WTC11 (cell line): ENCODE data around the gene DDX46. TPM values are rescaled to one million over a fixed set of nuclear protein-coding genes. Genes with fewer than 3 reads are reported as not detected.

ENCODE experiments used
- ETV6 ChIP-seq: sonication (generic); formaldehyde crosslinking; IDR thresholded peaks from 2 replicates; pipeline ENCODE4 v1.8.1; 2022; ENCODE audit warnings: mild to moderate bottlenecking, missing genetic modification reagents
- FOXJ3 ChIP-seq: sonication (generic); formaldehyde crosslinking; IDR thresholded peaks from 2 replicates; pipeline ENCODE4 v1.9.0; 2021; ENCODE audit warnings: missing genetic modification reagents, mild to moderate bottlenecking, borderline replicate concordance
- GABPB1 ChIP-seq: sonication (generic); formaldehyde crosslinking; IDR thresholded peaks from 2 replicates; pipeline ENCODE4 v1.8.1; 2023; ENCODE audit warnings: mild to moderate bottlenecking, missing genetic modification reagents
- GRHL2 ChIP-seq: fragments of 250-450 bp; sonication (Bioruptor Pico); IDR thresholded peaks from 2 replicates; pipeline ENCODE4 v1.8.0; 2022; ENCODE audit warnings: mild to moderate bottlenecking, moderate library complexity; ENCODE audit not compliant: insufficient replicate concordance, severe bottlenecking
- KAT7 ChIP-seq: sonication (generic); formaldehyde crosslinking; IDR thresholded peaks from 2 replicates; pipeline ENCODE4 v1.8.1; 2023; ENCODE audit warnings: missing genetic modification reagents, mild to moderate bottlenecking, borderline replicate concordance
- MXD4 ChIP-seq: fragments of 250-450 bp; sonication (Bioruptor Pico); IDR thresholded peaks from 2 replicates; pipeline ENCODE4 v1.8.0; 2021; ENCODE audit warnings: mild to moderate bottlenecking, moderate library complexity, borderline replicate concordance
- MYBL2 ChIP-seq: sonication (generic); formaldehyde crosslinking; IDR thresholded peaks from 2 replicates; pipeline ENCODE4 v1.8.1; 2023; ENCODE audit warnings: mild to moderate bottlenecking, moderate library complexity, missing genetic modification reagents
- NFATC4 ChIP-seq: fragments of 250-450 bp; sonication (Bioruptor Pico); IDR thresholded peaks from 2 replicates; pipeline ENCODE4 v1.9.0; 2021; ENCODE audit warnings: mild to moderate bottlenecking
- NR1H2 ChIP-seq: sonication (generic); formaldehyde crosslinking; IDR thresholded peaks from 2 replicates; pipeline ENCODE4 v1.9.0; 2021; ENCODE audit warnings: mild to moderate bottlenecking, moderate library complexity, missing genetic modification reagents
- NR3C1 ChIP-seq: sonication (generic); formaldehyde crosslinking; conservative IDR thresholded peaks from 2 replicates; pipeline ENCODE4 v1.8.1; 2023; ENCODE audit warnings: low read depth, mild to moderate bottlenecking, missing genetic modification reagents
- SMAD3 ChIP-seq: sonication (generic); formaldehyde crosslinking; IDR thresholded peaks from 2 replicates; pipeline ENCODE4 v1.8.0; 2022; ENCODE audit warnings: missing genetic modification reagents, mild to moderate bottlenecking, borderline replicate concordance
- TEAD4 ChIP-seq: sonication (generic); formaldehyde crosslinking; IDR thresholded peaks from 2 replicates; pipeline ENCODE4 v1.8.0; 2022; ENCODE audit warnings: mild to moderate bottlenecking, missing genetic modification reagents
- ZBTB21 ChIP-seq: sonication (generic); formaldehyde crosslinking; IDR thresholded peaks from 2 replicates; pipeline ENCODE4 v1.8.1; 2023; ENCODE audit warnings: mild to moderate bottlenecking, missing genetic modification reagents, borderline replicate concordance
- ZNF121 ChIP-seq: sonication (generic); formaldehyde crosslinking; IDR thresholded peaks from 2 replicates; pipeline ENCODE4 v1.8.0; 2023; ENCODE audit warnings: missing genetic modification reagents
- total RNA-seq: library from RNA; stranded (reverse); gene quantifications from 3 replicates; pipeline ENCODE4 v1.2.3, GENCODE V29; 2021
- TF ChIP-seq, protein P1 (sequence below): sonication (generic); formaldehyde crosslinking; IDR thresholded peaks from 2 replicates; pipeline ENCODE4 v1.8.0; 2022; ENCODE audit warnings: mild to moderate bottlenecking, missing genetic modification reagents
- TF ChIP-seq, protein P2 (sequence below): sonication (generic); formaldehyde crosslinking; IDR thresholded peaks from 2 replicates; pipeline ENCODE4 v1.8.1; 2022; ENCODE audit warnings: low read depth, missing genetic modification reagents, borderline replicate concordance
- TF ChIP-seq, protein P3 (sequence below): fragments of 250-450 bp; sonication (Bioruptor Pico); IDR thresholded peaks from 2 replicates; pipeline ENCODE4 v1.9.0; 2021; ENCODE audit warnings: moderate library complexity, mild to moderate bottlenecking, inconsistent platforms, borderline replicate concordance
- TF ChIP-seq, protein P4 (sequence below): sonication (generic); formaldehyde crosslinking; conservative IDR thresholded peaks from 2 replicates; pipeline ENCODE4 v1.8.1; 2022; ENCODE audit warnings: mild to moderate bottlenecking, missing genetic modification reagents
- TF ChIP-seq, protein P5 (sequence below): sonication (generic); formaldehyde crosslinking; conservative IDR thresholded peaks from 2 replicates; pipeline ENCODE4 v1.8.1; 2023; ENCODE audit warnings: mild to moderate bottlenecking, low read depth, missing genetic modification reagents, moderate library complexity
- TF ChIP-seq, protein P6 (sequence below): fragments of 200-600 bp; IDR thresholded peaks from 2 replicates; pipeline ENCODE4 v1.8.0; 2022; ENCODE audit warnings: antibody characterized with exemption
- TF ChIP-seq, protein P7 (sequence below): sonication (generic); formaldehyde crosslinking; IDR thresholded peaks from 2 replicates; pipeline ENCODE4 v1.8.1; 2022; ENCODE audit warnings: mild to moderate bottlenecking, moderate library complexity, missing genetic modification reagents
- TF ChIP-seq, protein P8 (sequence below): fragments of 250-450 bp; sonication (Bioruptor Pico); IDR thresholded peaks from 2 replicates; pipeline ENCODE4 v1.9.0; 2021; ENCODE audit warnings: mild to moderate bottlenecking
- TF ChIP-seq, protein P9 (sequence below): fragments of 250-450 bp; sonication (Bioruptor Pico); IDR thresholded peaks from 2 replicates; pipeline ENCODE4 v1.9.0; 2021; ENCODE audit warnings: mild to moderate bottlenecking

DDX46 gene
- total RNA-seq, 1 experiment from 2014 or later, result 123 TPM

DNA sequence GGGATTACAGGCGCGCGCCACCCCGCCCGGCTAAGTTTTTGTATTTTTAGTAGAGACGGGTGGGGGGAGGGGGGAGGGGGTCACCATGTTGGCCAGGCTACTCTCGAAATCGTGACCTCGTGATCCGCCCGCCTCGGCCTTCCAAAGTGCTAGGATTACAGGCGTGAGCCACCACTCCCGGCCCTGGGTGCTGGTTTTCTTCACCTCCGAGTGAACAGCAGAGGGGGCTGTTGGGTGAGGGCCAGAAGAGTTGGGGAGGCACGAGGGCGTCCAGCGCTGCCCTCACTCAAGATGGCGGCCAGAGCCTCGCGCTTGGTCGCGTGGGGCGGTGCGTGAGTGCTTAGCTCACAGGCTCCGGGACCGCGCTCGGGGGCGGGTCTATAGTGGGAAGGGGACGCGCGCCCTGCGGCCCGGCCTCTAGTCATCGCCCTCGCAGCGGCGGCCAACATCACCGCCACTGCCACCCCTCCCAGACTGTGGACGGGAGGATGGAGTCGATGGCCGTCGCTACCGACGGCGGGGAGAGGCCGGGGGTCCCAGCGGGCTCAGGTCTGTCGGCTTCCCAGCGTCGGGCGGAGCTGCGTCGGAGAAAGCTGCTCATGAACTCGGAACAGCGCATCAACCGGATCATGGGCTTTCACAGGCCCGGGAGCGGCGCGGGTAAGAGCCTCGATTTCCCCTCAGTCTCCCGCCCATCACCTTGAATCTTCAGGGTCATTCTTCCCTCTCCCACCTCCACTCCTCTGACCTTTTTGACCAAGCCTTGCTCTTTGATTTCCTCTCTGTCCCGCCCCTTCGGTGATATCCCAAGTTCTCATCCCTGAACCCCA, 20.2 kb upstream of the DDX46 start, which contains the start of gene CAMLG (continued):
- TF ChIP-seq, protein P1, sequence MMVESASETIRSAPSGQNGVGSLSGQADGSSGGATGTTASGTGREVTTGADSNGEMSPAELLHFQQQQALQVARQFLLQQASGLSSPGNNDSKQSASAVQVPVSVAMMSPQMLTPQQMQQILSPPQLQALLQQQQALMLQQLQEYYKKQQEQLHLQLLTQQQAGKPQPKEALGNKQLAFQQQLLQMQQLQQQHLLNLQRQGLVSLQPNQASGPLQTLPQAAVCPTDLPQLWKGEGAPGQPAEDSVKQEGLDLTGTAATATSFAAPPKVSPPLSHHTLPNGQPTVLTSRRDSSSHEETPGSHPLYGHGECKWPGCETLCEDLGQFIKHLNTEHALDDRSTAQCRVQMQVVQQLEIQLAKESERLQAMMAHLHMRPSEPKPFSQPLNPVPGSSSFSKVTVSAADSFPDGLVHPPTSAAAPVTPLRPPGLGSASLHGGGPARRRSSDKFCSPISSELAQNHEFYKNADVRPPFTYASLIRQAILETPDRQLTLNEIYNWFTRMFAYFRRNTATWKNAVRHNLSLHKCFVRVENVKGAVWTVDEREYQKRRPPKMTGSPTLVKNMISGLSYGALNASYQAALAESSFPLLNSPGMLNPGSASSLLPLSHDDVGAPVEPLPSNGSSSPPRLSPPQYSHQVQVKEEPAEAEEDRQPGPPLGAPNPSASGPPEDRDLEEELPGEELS, result 0 out of 2 replicates have a peak, but pooled peaks have one; percentile 66
- peak; percentile 36; the same call in 1 of the 2 replicates for TF ChIP-seq SMAD3 (CRISPR knock-in tag)
- no peak for TF ChIP-seq TEAD4 (CRISPR knock-in tag)
- TF ChIP-seq, protein P2, sequence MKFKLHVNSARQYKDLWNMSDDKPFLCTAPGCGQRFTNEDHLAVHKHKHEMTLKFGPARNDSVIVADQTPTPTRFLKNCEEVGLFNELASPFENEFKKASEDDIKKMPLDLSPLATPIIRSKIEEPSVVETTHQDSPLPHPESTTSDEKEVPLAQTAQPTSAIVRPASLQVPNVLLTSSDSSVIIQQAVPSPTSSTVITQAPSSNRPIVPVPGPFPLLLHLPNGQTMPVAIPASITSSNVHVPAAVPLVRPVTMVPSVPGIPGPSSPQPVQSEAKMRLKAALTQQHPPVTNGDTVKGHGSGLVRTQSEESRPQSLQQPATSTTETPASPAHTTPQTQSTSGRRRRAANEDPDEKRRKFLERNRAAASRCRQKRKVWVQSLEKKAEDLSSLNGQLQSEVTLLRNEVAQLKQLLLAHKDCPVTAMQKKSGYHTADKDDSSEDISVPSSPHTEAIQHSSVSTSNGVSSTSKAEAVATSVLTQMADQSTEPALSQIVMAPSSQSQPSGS (CRISPR knock-in tag), result no peak
- TF ChIP-seq, protein P3, sequence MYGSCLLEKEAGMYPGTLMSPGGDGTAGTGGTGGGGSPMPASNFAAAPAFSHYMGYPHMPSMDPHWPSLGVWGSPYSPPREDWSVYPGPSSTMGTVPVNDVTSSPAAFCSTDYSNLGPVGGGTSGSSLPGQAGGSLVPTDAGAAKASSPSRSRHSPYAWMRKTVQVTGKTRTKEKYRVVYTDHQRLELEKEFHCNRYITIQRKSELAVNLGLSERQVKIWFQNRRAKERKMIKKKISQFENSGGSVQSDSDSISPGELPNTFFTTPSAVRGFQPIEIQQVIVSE (CRISPR knock-in tag), result no peak
- TF ChIP-seq, protein P4, sequence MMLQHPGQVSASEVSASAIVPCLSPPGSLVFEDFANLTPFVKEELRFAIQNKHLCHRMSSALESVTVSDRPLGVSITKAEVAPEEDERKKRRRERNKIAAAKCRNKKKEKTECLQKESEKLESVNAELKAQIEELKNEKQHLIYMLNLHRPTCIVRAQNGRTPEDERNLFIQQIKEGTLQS (CRISPR knock-in tag), result no peak
- peak; percentile 84 for TF ChIP-seq ETV6 (CRISPR knock-in tag)
- TF ChIP-seq, protein P5, sequence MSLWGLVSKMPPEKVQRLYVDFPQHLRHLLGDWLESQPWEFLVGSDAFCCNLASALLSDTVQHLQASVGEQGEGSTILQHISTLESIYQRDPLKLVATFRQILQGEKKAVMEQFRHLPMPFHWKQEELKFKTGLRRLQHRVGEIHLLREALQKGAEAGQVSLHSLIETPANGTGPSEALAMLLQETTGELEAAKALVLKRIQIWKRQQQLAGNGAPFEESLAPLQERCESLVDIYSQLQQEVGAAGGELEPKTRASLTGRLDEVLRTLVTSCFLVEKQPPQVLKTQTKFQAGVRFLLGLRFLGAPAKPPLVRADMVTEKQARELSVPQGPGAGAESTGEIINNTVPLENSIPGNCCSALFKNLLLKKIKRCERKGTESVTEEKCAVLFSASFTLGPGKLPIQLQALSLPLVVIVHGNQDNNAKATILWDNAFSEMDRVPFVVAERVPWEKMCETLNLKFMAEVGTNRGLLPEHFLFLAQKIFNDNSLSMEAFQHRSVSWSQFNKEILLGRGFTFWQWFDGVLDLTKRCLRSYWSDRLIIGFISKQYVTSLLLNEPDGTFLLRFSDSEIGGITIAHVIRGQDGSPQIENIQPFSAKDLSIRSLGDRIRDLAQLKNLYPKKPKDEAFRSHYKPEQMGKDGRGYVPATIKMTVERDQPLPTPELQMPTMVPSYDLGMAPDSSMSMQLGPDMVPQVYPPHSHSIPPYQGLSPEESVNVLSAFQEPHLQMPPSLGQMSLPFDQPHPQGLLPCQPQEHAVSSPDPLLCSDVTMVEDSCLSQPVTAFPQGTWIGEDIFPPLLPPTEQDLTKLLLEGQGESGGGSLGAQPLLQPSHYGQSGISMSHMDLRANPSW (CRISPR knock-in tag), result no peak
- 0 out of 2 replicates have a peak, but pooled peaks have one; percentile 26 for TF ChIP-seq MYBL2 (CRISPR knock-in tag)
- TF ChIP-seq NR3C1 (CRISPR knock-in tag), result no peak
- TF ChIP-seq, protein P6, sequence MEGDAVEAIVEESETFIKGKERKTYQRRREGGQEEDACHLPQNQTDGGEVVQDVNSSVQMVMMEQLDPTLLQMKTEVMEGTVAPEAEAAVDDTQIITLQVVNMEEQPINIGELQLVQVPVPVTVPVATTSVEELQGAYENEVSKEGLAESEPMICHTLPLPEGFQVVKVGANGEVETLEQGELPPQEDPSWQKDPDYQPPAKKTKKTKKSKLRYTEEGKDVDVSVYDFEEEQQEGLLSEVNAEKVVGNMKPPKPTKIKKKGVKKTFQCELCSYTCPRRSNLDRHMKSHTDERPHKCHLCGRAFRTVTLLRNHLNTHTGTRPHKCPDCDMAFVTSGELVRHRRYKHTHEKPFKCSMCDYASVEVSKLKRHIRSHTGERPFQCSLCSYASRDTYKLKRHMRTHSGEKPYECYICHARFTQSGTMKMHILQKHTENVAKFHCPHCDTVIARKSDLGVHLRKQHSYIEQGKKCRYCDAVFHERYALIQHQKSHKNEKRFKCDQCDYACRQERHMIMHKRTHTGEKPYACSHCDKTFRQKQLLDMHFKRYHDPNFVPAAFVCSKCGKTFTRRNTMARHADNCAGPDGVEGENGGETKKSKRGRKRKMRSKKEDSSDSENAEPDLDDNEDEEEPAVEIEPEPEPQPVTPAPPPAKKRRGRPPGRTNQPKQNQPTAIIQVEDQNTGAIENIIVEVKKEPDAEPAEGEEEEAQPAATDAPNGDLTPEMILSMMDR, result peak; percentile 43; the same call in 1 of the 2 replicates
- peak; percentile 82 for TF ChIP-seq GABPB1
- no peak for TF ChIP-seq NFATC4 (CRISPR knock-in tag)
- TF ChIP-seq, protein P7, sequence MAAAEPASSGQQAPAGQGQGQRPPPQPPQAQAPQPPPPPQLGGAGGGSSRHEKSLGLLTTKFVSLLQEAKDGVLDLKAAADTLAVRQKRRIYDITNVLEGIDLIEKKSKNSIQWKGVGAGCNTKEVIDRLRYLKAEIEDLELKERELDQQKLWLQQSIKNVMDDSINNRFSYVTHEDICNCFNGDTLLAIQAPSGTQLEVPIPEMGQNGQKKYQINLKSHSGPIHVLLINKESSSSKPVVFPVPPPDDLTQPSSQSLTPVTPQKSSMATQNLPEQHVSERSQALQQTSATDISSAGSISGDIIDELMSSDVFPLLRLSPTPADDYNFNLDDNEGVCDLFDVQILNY (CRISPR knock-in tag), result peak; percentile 37; the same call in 1 of the 2 replicates
- TF ChIP-seq NR1H2, result no peak
- TF ChIP-seq, protein P8, sequence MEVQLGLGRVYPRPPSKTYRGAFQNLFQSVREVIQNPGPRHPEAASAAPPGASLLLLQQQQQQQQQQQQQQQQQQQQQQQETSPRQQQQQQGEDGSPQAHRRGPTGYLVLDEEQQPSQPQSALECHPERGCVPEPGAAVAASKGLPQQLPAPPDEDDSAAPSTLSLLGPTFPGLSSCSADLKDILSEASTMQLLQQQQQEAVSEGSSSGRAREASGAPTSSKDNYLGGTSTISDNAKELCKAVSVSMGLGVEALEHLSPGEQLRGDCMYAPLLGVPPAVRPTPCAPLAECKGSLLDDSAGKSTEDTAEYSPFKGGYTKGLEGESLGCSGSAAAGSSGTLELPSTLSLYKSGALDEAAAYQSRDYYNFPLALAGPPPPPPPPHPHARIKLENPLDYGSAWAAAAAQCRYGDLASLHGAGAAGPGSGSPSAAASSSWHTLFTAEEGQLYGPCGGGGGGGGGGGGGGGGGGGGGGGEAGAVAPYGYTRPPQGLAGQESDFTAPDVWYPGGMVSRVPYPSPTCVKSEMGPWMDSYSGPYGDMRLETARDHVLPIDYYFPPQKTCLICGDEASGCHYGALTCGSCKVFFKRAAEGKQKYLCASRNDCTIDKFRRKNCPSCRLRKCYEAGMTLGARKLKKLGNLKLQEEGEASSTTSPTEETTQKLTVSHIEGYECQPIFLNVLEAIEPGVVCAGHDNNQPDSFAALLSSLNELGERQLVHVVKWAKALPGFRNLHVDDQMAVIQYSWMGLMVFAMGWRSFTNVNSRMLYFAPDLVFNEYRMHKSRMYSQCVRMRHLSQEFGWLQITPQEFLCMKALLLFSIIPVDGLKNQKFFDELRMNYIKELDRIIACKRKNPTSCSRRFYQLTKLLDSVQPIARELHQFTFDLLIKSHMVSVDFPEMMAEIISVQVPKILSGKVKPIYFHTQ (CRISPR knock-in tag), result no peak
- TF ChIP-seq MXD4 (CRISPR knock-in tag), result no peak
- peak; percentile 87; the same call in 1 of the 2 replicates for TF ChIP-seq ZBTB21
- TF ChIP-seq GRHL2 (CRISPR knock-in tag), result no peak
- TF ChIP-seq, protein P9, sequence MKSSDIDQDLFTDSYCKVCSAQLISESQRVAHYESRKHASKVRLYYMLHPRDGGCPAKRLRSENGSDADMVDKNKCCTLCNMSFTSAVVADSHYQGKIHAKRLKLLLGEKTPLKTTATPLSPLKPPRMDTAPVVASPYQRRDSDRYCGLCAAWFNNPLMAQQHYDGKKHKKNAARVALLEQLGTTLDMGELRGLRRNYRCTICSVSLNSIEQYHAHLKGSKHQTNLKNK, result no peak
- TF ChIP-seq KAT7 (CRISPR knock-in tag), result 0 out of 2 replicates have a peak, but pooled peaks have one; percentile 44
- no peak for TF ChIP-seq FOXJ3 (CRISPR knock-in tag)
- no peak for TF ChIP-seq ZNF121
